Natural killer cell treated with Interleukin-12 subunit alpha and Interleukin-12 subunit beta and Interleukin-15 and Interleukin-18, amount 100 ng/mL, for 72 hours (primary cell): Measurements from ENCODE around the gene UGT1A5. TPM values are rescaled to one million over a fixed set of nuclear protein-coding genes. Genes with fewer than 3 reads are reported as not detected.
"Not testable (repeated sequence)": the region's sequence is repeated elsewhere in the genome, so short reads cannot be mapped to it uniquely, and the experiment has no call there.

ENCODE experiments used
- ATAC-seq, 2 donors: fragments of 150-1000 bp; cut with Tn5 transposase in 1 of 2; sonication (Bioruptor Pico), chemical (Tn5 transposase) in 1 of 2; 2 replicates each; pipeline ENCODE4 v1.10.0; 2021
- DNase-seq: peaks from one replicate; pipeline ENCODE4 v3.0.0; 2022; ENCODE audit warnings: low spot score
- H3K27ac Mint-ChIP-seq, 2 donors: 1 replicate in 1 of 2; 2 replicates in 1 of 2; pipeline ENCODE4 v1.8.0; 2022; ENCODE audit warnings: mixed read lengths in 2 of 2, mild to moderate bottlenecking in 1 of 2, moderate library complexity in 1 of 2
- H3K27me3 Mint-ChIP-seq, 2 donors: 1 replicate in 1 of 2; 2 replicates in 1 of 2; pipeline ENCODE4 v1.8.0; 2022; ENCODE audit warnings: mixed read lengths in 2 of 2
- H3K36me3 Mint-ChIP-seq: one replicate; pipeline ENCODE4 v1.8.0; 2022; ENCODE audit warnings: mixed read lengths
- H3K4me1 Mint-ChIP-seq, 2 donors: 1 replicate in 1 of 2; 2 replicates in 1 of 2; pipeline ENCODE4 v1.8.0; 2022; ENCODE audit warnings: low read depth in 2 of 2, mixed read lengths in 2 of 2, mild to moderate bottlenecking in 1 of 2
- H3K4me3 Mint-ChIP-seq: one replicate; pipeline ENCODE4 v1.8.0; 2022; ENCODE audit warnings: mixed read lengths
- H3K9me3 Mint-ChIP-seq: 2 replicates; pipeline ENCODE4 v1.8.0; 2022; ENCODE audit warnings: mixed read lengths
- total RNA-seq, 2 donors: library from RNA; stranded (reverse); gene quantifications; one replicate each; pipeline ENCODE4 v1.2.3, GENCODE V29; 2022

UGT1A5 gene
- total RNA-seq, 2 donors from 2014 or later: not detected

DNA sequence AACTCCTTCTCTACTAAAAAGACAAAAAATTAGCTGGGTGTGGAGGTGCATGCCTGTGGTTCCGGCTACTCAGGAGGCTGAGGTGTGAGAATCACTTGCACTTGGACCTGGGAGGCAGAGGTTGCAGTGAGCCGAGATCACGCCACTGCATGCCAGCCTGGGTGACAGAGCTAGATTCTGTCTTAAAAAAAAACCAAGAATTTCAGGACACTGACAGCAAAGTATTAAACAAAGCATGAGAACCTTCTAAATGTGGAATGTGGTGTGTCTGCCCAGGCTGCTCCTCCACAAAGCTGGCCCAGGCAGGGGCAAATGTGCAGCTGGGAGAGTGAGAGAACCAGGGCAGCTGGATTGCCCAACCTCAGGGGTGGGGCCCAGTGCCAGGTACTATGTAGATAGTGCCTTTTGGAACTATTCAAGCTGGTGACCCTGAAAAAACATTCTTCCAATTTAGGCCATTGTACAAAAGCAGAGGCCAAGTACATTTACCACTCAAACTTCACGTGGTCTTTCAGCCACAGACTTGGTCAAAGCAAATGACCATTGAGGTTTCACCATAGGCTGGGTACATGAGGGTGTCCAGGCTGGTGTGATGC lies 6.7 kb upstream of the UGT1A5 start:
- DNase-seq: no peak
- no peak overlapping the region for H3K27ac Mint-ChIP-seq
- H3K36me3 Mint-ChIP-seq: no peaks in the 10 kb centered on the region
- H3K4me3 Mint-ChIP-seq: no peak overlapping the region
- H3K9me3 Mint-ChIP-seq: no peaks in the 10 kb centered on the region
- peaks cover 14 to 33% of the 10 kb centered on the region in 2 donors for H3K27me3 Mint-ChIP-seq
- no peak for ATAC-seq
- H3K4me1 Mint-ChIP-seq: no peaks in the 10 kb centered on the region

DNA sequence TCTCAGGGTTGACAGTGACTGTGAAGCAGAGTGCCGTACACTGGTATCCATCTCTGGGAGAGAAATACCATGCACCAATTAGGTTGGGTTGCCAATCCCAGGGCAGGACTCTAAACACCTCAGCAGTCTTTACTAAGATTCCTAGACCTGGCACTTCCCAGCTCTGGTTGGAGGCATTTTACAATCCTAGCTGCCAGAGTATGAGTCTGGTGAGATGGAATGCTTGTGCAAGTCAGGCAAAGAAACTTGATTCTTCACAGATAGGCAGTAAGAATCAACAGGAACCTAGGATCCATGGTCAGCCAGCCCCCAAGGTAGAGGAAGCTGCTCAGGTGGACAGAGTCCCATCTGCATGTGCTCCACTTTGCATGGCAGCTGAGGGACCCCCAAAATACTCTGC lies 6.0 kb upstream of the UGT1A5 start:
- H3K27me3 Mint-ChIP-seq: peaks cover 16 to 33% of the 10 kb centered on the region in 2 donors
- ATAC-seq: no peak
- H3K4me3 Mint-ChIP-seq: no peak overlapping the region
- no peaks in the 10 kb centered on the region for H3K9me3 Mint-ChIP-seq
- H3K27ac Mint-ChIP-seq: no peak overlapping the region
- H3K36me3 Mint-ChIP-seq: no peaks in the 10 kb centered on the region
- H3K4me1 Mint-ChIP-seq: no peaks in the 10 kb centered on the region
- no peak for DNase-seq

DNA sequence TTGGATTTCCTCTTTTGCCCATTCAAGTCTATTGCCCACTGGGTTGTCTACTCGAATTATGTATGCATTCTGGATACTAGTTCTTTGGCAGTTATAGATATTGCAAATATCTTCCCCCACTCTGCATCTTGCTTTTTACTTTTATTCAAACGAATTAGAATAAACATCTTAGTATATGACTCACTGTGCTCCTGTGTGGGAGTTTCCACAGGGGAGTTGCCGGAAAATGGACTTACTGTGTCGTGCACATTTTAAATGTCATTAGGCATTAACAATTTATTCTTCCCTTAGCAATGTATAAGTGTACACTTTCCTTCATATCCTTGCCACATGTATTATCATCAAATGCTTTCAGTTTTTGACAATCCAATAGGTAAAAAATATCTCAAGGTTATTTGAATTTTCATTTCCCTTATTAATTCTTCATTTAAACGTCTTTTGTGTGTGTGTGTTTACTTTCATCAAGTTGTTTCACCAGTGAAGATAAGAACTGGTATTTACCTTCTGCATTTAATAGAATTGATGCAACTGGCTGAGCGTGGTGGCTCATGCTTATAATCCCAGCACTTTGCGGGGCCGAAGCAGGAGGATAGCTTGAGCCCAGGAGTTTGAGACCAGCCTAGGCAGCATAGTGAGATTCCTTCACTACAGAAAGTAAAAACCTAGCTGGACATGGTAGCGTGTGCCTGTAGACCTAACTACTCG lies 4.6 kb upstream of the UGT1A5 start:
- Mint-ChIP-seq H3K4me3 (no peak overlapping the region), H3K9me3 (no peaks in the 10 kb centered on the region), H3K36me3 (no peaks in the 10 kb centered on the region), H3K4me1 (no peaks in the 10 kb centered on the region), H3K27me3 (peaks cover 20 to 40% of the 10 kb centered on the region in 2 donors), H3K27ac (no peak overlapping the region)
- no peak for DNase-seq
- no peak for ATAC-seq

GRCh38 chr2:233708942-233709341 lies 3.8 kb upstream of the UGT1A5 start:
- no peak overlapping the region for H3K27ac Mint-ChIP-seq
- peaks cover 2 to 6% of the 10 kb centered on the region in 2 donors for H3K4me1 Mint-ChIP-seq
- peaks cover 26 to 40% of the 10 kb centered on the region in 2 donors for H3K27me3 Mint-ChIP-seq
- DNase-seq (no peak), ATAC-seq (no peak)
- no peaks in the 10 kb centered on the region for H3K36me3 Mint-ChIP-seq
- no peak overlapping the region for H3K4me3 Mint-ChIP-seq
- no peaks in the 10 kb centered on the region for H3K9me3 Mint-ChIP-seq

DNA sequence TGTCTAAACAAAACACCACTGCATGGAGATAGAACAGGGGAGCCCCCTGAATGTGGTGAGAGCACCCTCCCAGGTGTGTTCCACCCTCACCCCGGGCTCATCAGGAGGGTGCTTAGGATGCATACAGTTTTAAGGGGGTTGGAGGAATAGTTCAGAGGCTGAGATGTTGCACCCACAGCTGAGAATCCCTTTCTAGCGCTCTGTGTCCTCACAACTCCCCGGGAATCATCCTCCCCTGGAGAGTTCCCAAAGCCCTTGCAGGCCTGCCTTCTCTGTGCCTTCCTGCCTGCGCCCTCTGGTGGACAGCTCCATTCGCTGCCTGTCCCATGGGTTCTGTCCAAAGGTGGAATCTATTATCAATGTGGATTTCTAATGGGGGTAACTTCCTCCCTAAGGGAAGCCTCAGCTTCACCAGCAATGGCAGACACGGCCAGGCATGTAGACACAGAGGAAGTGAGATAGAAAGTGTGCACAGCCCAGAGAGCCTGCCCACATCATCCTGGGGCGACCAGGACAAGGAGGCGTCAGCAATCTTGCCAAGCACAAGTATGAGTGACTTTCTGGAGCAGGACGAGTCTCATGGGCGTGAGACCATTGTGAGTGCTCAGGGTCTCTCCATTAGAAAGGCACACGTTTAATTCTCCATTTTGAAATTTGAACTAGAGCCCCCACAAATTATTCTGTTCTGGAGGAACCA lies 1.2 kb upstream of the UGT1A5 start:
- DNase-seq (peak; percentile 74), ATAC-seq (peak; percentile 71 to 74)
- H3K27ac Mint-ChIP-seq: no peak overlapping the region
- no peaks in the 10 kb centered on the region for H3K9me3 Mint-ChIP-seq
- H3K27me3 Mint-ChIP-seq: peaks cover 26 to 37% of the 10 kb centered on the region in 2 donors
- no peaks in the 10 kb centered on the region for H3K36me3 Mint-ChIP-seq
- peaks cover 5 to 8% of the 10 kb centered on the region in 2 donors for H3K4me1 Mint-ChIP-seq
- H3K4me3 Mint-ChIP-seq: no peak overlapping the region

DNA sequence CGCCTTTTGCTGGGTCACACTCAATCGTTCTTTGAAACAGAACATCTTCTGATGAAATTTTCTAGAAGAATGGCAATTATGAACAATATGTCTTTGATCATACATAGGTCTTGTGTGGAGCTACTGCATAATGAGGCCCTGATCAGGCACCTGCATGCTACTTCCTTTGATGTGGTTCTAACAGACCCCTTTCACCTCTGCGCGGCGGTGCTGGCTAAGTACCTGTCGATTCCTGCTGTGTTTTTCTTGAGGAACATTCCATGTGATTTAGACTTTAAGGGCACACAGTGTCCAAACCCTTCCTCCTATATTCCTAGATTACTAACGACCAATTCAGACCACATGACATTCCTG lies 532 bp downstream of the UGT1A5 start:
- no peak for ATAC-seq
- Mint-ChIP-seq H3K4me1 (peaks cover 5 to 8% of the 10 kb centered on the region in 2 donors), H3K27ac (no peak overlapping the region), H3K9me3 (no peaks in the 10 kb centered on the region), H3K36me3 (no peaks in the 10 kb centered on the region), H3K27me3 (peaks cover 26 to 47% of the 10 kb centered on the region in 2 donors), H3K4me3 (no peak overlapping the region)
- DNase-seq: no peak

GRCh38 chr2:233714121-233714520 lies 1.4 kb downstream of the UGT1A5 start:
- Mint-ChIP-seq H3K4me1 (peaks cover 5 to 8% of the 10 kb centered on the region in 2 donors), H3K27ac (peak overlapping the region; percentile 7 to 40), H3K27me3 (peaks cover 26 to 51% of the 10 kb centered on the region in 2 donors), H3K9me3 (no peaks in the 10 kb centered on the region), H3K4me3 (peak overlapping the region; percentile 8), H3K36me3 (no peaks in the 10 kb centered on the region)
- ATAC-seq: peak; percentile 64 to 65
- no peak for DNase-seq

- Mint-ChIP-seq H3K27me3 (peaks cover 26 to 53% of the 10 kb centered on the region in 2 donors), H3K27ac (no peak within 1 kb of the TSS), H3K9me3 (no peaks in the 10 kb centered on the region), H3K36me3 (no peaks in the 10 kb centered on the region), H3K4me1 (peaks cover 12 to 16% of the 10 kb centered on the region in 2 donors), H3K4me3 (no peak within 1 kb of the TSS)
- DNase-seq (no peak), ATAC-seq (no peak)
These were observed 5.8 kb downstream of the UGT1A5 start, which contains the start of gene UGT1A4 for GRCh38 chr2:233718552-233718951. Gene UGT1A4, plus strand, starts transcription at chr2:233718736. Its CDS starts 85 bp downstream, at chr2:233718821.

GRCh38 chr2:233728723-233729301 lies 16.1 kb downstream of the UGT1A5 start, which contains the start of gene UGT1A3:
Gene UGT1A3, plus strand, starts transcription at chr2:233729042. Its CDS starts 85 bp downstream, at chr2:233729127.
- DNase-seq: no peak
- Mint-ChIP-seq H3K4me3 (no peak within 1 kb of the TSS), H3K36me3 (no peaks in the 10 kb centered on the region), H3K9me3 (no peaks in the 10 kb centered on the region), H3K27me3 (peaks cover 22 to 28% of the 10 kb centered on the region in 2 donors), H3K4me1 (no peaks in the 10 kb centered on the region), H3K27ac (no peak within 1 kb of the TSS)
- no peak for ATAC-seq

- not testable (repeated sequence) for H3K9me3 Mint-ChIP-seq, H3K4me1 Mint-ChIP-seq, H3K36me3 Mint-ChIP-seq, DNase-seq, ATAC-seq, H3K27ac Mint-ChIP-seq, H3K4me3 Mint-ChIP-seq
- peaks cover 30 to 55% of the 10 kb centered on the region in 2 donors for H3K27me3 Mint-ChIP-seq
These were observed 24.4 kb downstream of the UGT1A5 start for GRCh38 chr2:233736868-233737653.

DNA sequence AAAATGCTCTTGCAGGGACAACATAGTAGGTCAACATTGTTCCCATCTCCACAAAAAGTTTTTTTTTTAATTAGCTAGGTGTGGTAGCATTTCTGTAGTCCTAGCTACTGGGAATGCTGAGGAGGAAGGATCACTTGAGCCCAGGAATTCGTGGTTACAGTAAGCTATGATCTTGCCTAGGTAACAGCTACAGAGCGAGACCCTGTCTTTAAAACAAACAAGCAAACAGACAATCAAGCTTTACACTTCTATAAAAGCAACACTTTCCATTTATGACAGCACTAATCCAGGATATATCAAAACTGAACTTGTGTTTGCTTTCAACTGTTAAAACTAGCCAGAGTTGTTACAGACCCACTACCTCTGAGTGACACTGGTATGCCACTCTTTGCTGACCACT lies 28.2 kb downstream of the UGT1A5 start:
- H3K27ac Mint-ChIP-seq: no peak overlapping the region
- no peak overlapping the region for H3K4me3 Mint-ChIP-seq
- no peaks in the 10 kb centered on the region for H3K36me3 Mint-ChIP-seq
- H3K27me3 Mint-ChIP-seq: peaks cover 25 to 34% of the 10 kb centered on the region in 2 donors
- ATAC-seq (no peak), DNase-seq (no peak)
- H3K4me1 Mint-ChIP-seq: no peaks in the 10 kb centered on the region
- H3K9me3 Mint-ChIP-seq: no peaks in the 10 kb centered on the region

DNA sequence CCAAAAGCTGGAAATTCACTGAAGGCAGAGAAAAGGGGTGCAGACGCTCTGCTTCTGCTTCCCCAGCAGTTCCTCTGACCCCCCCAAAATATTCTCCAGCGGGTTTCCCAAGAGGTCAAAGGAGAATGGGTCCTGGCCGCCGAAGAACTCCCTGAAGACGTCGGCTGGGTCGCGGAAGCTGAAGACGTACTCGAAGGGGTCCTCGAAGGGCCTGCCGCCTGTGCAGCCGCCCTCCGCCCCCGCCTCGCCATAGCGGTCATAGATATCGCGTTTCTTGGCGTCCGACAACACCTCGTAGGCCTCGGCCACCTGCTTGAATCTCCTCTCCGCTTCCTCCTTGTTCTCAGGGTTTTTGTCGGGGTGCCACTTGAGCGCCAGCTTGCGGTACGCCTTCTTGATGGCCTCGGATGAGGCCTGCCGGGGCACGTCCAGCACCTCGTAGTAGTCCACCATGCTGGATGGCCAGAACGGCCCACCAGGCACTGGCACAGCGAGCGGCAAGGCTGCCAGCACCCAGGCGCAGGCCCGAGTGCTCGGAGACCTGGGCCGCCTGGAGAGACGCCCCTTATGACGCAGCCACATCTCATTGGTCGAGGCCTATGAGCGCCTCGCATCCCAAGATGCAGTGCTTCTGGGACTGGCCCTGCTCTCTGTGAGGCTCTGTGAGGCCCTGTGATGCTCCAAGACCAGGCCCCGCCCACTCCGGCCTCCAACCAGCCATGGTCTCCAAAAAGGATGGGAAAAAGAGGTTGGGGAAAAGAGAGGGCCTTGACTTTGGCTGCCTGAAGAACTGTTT lies 31.0 kb downstream of the UGT1A5 start:
- peaks cover 25 to 34% of the 10 kb centered on the region in 2 donors for H3K27me3 Mint-ChIP-seq
- no peaks in the 10 kb centered on the region for H3K4me1 Mint-ChIP-seq
- no peaks in the 10 kb centered on the region for H3K9me3 Mint-ChIP-seq
- ATAC-seq (no peak), DNase-seq (no peak)
- no peaks in the 10 kb centered on the region for H3K36me3 Mint-ChIP-seq
- H3K4me3 Mint-ChIP-seq: no peak overlapping the region
- no peak overlapping the region for H3K27ac Mint-ChIP-seq
